Measurements from ENCODE around the gene ARFGAP1.

DNA sequence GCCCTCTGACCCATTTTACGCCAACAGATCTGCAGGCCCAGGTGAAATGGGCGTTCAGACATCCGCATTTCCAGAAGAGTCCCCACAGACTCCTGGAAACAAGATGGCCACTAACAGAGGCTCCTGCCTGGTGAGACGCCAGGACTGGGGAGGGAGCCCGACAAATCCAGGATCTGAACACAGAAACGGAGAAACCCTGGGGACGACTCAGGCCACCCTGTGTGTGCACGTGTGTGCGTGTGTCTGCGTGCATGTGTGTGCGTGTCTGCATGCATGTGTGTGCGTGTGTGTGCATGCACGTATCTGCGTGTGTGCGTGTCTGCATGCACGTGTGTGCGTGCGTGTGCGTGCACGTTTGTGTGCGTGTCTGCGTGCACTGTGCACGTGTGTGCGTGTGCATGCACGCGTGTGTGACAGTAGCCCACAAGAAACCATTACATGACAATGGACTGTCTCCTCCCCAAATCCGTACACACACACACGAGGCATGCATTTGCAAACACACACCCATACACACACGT lies 63.7 kb downstream of the ARFGAP1 start:
- no peak for TF ChIP-seq RFX5 (IDR thresholded peaks at IDR 0.05)
- TF ChIP-seq, protein P1, sequence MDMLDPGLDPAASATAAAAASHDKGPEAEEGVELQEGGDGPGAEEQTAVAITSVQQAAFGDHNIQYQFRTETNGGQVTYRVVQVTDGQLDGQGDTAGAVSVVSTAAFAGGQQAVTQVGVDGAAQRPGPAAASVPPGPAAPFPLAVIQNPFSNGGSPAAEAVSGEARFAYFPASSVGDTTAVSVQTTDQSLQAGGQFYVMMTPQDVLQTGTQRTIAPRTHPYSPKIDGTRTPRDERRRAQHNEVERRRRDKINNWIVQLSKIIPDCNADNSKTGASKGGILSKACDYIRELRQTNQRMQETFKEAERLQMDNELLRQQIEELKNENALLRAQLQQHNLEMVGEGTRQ (IDR thresholded peaks at IDR 0.05): no peak
- TF ChIP-seq, protein P2, sequence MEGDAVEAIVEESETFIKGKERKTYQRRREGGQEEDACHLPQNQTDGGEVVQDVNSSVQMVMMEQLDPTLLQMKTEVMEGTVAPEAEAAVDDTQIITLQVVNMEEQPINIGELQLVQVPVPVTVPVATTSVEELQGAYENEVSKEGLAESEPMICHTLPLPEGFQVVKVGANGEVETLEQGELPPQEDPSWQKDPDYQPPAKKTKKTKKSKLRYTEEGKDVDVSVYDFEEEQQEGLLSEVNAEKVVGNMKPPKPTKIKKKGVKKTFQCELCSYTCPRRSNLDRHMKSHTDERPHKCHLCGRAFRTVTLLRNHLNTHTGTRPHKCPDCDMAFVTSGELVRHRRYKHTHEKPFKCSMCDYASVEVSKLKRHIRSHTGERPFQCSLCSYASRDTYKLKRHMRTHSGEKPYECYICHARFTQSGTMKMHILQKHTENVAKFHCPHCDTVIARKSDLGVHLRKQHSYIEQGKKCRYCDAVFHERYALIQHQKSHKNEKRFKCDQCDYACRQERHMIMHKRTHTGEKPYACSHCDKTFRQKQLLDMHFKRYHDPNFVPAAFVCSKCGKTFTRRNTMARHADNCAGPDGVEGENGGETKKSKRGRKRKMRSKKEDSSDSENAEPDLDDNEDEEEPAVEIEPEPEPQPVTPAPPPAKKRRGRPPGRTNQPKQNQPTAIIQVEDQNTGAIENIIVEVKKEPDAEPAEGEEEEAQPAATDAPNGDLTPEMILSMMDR (IDR thresholded peaks at IDR 0.05): no peak
- TF ChIP-seq, protein P3, sequence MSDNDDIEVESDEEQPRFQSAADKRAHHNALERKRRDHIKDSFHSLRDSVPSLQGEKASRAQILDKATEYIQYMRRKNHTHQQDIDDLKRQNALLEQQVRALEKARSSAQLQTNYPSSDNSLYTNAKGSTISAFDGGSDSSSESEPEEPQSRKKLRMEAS (IDR thresholded peaks at IDR 0.05): no peak
